Superior temporal gyrus (tissue), 1 donor: ENCODE measurements around the gene OLFML2A.
"Not testable (repeated sequence)": the region's sequence is repeated elsewhere in the genome, so short reads cannot be mapped to it uniquely, and the experiment has no call there.

Experiments used
- DNase-seq: peaks from one replicate; pipeline ENCODE4 v3.0.0-alpha.2; 2016; ENCODE audit errors: extremely low spot score

OLFML2A gene

DNA sequence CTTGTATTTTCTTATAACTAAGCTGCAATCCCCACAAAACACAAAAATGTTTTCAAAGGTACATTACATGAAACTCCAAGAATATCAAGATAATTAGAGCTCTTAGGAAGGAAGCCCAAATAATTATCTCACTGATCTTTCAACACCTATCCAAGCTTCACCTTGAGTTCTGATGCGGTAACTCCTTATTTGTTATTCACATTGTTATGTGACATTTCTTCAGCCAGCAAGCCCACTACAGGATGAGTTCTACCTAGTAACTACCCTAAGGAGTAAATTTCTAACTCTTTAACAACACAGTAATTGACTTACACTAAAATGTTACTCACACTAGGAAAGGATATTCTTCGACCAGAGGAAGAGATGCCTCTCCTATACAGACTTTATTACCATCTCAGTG lies 15.7 kb upstream of the OLFML2A start:
- no peak for DNase-seq

DNA sequence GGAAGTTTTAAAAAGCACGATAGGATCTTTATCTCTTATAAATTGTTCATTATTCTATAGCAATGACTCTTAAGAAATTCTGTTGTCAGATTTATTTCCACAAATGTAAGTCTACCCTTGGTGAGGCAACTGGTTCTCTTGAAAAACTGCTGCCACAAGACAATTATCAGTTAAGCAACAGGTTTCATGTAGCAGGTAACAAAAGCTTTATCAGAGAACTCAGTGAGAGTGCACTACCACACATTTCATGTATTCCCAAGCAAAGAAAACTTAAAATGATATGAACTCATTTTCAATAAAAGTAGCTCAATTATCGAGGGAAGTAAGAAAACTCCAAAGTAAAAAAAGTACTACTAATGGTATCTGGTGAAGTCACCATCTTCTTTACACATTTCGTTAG lies 15.2 kb upstream of the OLFML2A start:
- DNase-seq = no peak

DNA sequence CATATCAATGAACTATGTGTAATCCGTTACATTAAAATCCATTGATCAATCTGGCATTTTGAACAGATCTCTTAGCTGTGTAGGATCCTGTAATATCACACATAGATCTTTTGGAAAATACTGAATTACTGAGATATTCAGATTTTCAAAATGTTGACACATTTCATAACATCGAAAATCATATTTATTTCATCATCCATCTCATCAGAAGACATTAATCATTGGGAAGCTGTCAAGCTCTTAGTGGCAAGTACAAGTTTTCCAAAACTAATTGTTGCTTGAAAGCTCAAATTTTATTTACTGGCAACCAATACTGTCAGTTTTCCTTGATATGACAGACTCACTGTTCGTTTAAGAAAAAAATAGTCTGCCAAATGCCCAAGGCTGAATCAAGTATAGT lies 14.3 kb upstream of the OLFML2A start:
- no peak for DNase-seq

DNA sequence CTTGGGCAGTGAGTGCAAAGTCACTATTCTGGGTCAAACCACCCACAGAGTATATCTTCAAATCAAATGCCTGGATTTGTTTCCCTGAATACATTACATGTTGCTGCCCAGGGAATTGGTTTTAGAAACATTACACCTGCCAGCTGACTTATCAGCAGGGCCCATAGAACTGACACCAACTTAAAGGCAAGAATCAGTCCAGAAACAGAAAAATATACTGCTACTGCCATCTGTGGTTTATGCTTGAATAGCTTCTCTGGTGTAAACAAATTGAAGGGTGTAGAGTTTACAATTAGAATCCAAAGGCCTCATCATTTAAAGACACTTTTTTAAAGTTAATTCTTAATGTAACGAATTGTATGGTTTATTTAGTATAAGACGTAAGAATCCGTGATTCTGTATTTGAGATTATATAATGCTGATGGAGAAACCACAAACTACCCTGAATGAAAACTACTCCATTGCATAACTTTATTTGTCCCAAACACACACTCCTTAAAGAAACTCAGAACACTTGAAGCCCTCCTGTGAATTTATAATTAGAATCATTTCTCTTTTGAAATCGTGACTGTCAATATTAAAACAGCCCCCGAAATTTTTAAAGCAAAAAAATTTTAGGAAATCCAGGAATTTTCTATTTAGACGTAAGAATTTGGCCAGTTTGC lies 12.0 kb upstream of the OLFML2A start:
- DNase-seq = peak; percentile 53

DNA sequence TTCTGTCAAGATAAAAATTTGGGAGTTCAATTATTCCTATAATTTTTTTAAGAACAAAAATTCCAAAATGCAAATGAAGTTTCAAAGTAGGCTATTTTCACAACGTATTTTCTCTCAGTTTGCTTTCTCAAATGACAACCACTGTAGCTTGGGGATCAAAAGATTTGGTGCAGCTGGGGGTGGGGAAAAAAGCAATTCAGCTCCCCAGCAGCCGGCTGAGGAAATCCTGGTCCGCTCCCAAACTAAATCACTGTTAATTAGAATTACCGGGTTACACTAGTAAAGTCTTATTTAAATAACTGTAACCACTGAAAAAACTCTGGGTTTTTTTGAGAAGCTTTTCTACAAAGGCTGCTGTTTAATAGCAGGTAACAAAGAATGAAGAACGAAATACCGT lies 11.5 kb upstream of the OLFML2A start:
- DNase-seq = no peak

DNA sequence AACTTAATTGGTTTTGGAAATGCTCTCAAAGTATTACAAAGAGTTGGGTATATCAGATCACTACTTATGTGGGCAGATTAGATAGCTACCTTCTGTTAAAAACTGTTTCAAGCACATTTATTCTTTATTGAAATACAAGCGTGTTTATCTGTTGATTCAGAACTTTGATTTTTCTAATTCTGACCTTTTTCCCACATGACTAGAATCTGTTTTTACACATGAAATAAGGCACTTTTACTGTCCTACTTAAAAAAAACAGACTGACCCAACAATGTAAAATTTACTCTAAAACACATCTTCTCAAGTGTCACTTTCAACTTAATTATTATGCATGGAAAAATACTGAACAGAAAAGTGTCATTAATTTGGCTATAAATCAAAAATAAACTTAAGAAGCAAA lies 10.6 kb upstream of the OLFML2A start:
- DNase-seq = no peak

DNA sequence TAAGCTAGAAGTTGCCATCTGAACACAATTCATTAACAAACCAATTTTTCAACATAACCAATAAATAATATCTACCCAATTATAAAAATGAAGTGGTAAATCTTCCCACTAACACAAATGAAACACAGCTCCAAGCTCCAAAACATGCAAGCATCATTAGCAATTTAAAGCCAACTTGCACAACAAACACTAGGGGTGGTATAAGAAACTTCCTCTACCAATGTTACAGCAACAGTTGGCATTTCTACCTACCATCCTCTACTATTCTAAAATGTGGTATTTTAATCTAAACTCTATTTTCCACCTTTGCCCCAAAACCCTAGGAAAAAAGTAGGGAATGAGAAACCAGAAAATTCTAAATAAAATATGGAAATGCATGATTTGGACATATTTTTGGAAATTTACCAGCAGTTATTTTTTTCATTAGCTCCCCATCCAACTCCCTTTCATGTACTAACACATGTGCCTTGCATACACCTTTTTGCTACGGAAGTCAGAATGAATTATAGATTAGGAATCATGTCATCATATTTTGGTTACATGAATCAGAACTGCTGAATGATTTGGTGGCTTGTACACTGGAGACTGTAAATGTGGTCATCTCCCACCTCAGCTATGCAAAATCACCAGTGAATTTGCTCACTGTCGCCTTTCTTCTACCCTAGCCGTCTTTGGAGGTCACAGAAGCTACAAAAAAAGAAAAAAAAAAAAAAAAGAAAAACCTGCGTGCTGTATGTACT lies 9.9 kb upstream of the OLFML2A start:
- no peak for DNase-seq

DNA sequence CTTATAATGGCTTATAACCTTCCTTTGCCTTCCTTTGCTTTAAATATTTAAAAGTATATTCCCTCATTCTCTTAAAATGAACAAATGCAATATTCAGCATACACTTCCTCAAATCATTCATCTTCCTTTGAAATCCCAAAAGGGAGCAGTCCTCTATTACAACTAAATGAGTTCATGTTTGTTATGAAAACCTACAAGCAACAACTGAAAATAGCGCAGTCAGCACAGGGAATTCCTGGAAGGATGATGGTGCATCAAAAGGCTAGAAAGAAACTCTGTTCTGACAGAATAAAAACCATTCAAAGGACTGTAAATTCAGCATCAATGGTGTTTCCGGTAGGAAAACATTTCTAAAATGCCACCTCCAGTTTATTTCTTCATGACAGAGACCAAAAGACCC lies 9.1 kb upstream of the OLFML2A start:
- DNase-seq = no peak

DNA sequence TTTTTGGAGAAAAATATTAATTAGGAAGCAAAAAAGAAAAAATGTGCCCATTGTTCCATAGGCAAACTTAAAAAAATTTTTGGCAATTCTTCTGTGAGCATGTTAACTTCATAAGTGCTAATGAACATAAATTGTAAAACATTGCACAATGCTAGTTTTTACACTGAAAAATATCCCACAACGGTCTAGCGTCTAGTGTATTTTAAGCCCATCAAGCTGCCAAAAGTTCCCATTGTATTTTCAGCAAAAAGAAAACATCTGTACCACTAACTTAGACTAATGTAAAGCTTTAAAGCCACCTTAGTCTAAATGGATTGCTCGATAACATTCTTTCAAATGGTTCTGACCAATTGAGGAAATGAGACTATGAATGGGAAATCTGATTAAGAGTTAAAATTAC lies 8.6 kb upstream of the OLFML2A start:
- DNase-seq = no peak

DNA sequence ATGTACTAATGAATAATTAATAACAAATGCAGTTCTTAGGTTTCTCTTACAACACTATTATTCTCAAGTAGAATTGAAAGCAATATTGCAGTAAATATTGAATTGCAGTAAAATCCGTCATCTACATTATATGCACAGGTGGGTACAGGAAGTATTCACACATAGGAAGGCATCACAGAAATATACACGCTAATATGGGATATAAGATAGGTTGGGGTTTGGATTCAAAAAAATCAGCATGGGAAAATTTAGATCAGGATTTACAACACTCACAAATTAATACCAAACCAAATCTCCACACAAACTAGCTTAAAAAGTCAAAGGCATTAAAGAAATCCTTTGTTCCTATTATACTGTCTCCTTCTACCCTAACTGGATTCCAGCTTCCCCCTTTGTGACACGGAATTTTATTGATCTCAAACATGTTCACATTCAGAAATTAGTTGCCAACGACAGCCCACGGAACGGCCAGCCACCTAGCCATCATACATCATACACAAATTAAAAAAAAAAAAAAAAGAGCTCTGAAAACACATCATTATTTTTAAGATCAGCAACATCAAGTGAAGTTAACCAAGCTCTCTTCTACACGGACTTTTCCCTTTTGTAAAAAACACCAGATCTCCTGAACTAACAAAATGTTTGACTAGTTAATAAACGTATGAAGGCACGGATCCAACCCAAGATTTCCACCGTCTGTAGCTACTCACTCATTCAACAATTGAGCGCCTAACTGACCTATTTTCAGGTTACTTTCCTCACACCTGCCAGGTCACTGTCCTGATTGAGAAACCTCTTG lies 8.0 kb upstream of the OLFML2A start:
- no peak for DNase-seq

DNA sequence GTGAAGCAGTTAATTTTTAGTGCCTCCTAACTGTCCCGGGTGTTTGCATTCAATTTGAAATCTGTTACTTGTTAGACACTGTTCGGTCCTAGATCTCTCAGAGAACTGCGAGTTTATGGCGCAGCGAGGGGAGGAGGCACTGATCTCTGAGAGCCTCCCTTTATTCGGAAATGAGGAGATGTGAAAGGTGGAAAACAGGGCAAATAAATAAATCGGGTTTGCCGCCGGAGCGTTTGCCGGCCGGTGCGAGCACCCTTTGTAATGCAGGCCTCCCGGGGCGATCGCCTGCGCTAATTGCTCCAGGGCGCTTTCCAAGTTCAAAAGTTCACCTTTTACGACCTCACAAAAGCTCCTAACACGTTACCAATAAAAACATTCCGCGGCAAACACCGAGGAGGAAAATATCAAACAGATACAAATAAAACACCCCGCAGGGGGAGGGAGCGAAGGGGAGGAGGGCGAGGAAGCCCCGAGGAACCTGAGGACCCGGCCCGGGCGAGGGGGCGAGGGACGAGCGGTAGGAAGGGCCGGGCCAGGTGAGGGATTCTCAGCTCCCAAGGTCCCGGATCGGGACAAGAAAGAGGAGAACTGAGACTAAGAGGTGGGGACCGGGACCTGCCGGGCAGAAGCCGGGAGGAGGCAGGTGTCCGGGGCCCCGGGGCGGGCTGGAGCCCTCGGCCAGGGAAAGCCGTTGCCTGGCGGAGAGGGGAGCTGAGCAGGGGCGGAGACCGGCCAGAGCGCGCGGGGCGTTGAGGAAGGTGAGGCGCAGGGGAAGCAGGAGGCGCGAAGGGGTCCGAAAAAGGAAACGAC lies 7.2 kb upstream of the OLFML2A start:
- DNase-seq = no peak

DNA sequence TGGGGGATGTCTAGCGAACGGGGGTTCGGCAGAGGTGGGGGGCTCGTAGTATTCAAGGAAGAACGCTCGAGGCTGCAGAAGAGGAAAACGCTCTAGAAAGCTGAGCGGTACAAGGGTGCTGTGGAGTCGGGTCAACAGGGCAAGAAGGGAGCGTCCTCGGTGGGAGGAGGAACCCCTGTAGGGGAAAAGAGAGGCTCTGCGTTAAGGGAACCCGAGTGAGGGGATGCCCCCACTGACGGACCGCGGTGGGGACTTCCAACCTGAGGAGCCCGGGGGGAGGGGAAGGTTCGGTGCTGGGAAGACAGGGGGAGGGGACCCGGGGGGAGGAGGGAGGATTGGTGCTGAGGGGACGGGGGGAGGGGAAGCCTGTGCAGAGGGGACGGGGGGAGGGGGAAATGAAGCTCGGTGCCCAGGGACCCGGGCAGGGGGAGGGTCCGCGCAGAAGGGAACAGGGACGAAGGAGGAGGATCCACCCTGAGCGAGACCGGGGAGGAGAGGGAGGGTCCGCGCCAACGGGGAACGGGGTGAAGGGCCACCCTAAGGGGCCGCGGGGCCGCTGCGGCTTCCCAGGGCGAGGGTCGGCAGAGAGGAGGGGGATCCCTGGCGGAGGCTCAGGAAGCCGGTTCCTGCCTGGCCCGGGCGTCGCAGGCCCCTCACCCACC lies 6.4 kb upstream of the OLFML2A start:
- no peak for DNase-seq

DNA sequence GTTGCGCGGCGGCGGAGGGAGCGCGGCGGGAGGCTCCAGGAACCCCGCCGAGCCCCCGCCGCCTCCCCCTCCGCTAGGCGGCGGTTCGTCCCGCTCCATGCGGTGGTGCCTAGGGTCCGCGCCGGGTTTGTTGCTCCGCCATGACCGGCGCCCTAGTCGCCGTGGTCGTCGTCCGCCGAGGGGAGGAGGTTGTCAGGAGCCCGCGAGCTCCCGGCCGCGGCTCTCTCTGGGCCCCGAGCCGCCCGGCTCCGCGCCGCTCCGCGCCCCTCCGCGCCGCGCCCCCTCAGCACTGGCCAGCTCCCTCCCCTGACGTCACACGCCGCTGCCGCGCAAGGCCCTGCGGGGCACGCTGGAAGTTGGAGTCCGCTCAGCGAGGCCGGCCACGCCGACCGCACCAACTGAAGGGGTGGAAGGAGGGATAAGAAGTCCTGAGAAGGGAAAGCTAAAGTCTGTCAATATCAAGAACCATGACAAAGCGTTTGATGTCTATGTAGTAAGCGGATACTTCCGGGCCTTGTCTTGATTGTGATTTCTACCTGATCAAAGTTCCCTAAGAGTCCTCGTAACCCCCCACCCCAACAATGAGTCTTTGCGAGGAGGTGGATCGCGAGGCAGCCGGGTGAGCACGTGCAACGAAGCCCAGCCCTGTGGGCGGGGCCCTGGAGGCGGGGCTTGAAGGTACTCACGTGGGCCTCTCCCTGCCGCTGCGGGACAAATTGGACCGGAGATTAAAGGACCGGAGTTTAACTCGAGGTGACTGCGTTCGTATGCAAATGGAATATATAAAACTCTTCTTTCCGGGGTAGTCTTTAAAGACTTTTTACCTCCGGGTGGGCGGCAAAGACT lies 5.7 kb upstream of the OLFML2A start, which contains the start of gene NR6A1:
Gene NR6A1 (minus strand): TSS at position 291 of the 846 bp plus-strand sequence.
- peak; percentile 97 for DNase-seq

DNA sequence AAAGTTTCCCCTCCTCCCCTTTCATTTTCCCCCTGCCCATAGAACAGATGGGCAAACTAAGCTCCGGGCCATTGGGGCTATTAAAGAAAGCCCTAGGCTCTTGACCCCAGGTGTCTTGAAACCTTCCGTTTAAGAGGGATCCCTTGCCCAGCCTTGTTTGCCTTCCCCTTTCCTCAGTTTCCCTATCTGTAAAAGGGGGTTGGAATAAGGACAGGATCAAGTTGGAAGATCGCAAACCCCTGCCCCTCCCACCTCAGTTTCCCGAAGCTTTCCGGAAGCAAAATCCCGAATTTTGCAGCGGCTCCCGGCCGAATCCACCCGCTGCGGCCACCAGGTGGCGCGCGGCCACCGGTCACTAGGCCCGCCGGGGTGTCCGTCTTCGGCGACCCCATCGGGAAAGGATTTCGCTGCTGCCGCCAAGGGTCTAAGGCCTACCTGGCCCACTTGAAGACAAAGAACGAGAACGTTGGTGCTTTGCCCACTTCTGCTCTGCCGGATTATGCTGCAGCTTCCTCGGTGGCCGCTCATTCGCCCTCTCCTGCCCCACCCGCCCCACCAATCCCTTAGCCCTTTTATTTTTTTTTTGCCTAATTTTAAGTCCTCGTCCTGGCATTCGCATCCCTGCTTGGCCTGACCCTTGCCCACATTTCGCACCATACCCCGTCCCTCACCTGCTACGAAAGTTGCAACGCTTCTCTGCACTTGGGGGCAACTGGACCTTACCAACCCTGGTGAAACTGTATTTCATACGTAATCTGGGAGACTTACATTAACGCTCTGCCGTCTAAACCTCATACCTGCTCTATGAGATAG lies 4.9 kb upstream of the OLFML2A start:
- peak; percentile 76 for DNase-seq

DNA sequence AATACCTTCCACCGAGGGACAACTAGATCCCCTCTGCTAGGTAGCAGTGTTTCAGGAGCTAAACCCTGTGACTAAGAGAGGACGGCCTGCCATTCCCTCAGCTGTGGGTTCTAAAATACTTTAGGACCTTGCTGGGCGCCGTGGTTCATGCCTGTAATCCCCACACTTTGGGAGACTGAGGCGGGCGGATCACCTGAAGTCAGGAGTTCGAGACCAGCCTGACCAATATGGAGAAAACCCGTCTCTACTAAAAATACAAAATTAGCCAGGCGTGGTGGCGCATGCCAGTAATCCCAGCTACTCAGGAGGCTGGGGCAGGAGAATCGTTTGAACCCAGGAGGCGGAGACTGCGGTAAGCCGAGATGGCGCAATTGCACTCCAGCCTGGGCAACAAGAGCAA lies 4.1 kb upstream of the OLFML2A start:
- not testable (repeated sequence) for DNase-seq

DNA sequence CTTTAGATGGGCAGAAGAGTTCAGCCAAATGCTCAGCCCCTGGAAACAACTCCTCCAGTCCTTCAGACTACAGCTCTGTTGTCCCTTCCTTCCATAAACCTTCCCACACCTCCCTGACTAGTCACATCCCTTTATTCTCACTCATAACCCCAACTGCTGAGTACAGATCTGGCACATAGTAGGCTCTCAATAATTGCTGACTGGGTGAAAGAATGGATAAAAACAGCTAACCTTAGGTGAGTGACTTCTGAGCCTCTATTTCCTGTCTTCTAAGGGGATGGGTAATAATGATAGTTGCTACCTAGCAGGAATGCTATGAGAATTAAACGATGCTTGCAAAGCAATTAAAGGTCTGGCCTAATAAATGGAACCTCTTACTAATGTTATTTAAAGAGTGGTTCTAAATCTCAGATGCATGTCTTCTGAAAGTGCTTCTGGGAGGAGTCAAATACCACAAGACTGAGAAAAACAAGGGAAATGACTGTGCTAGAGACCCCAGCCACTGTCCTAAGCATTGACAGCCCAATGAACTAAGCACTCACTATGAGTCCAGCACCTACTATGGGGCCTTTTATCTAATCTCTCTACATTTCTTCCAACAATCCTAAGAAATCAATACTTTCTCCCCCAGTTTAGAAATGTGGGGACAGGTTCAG lies 3.3 kb upstream of the OLFML2A start:
- no peak for DNase-seq

DNA sequence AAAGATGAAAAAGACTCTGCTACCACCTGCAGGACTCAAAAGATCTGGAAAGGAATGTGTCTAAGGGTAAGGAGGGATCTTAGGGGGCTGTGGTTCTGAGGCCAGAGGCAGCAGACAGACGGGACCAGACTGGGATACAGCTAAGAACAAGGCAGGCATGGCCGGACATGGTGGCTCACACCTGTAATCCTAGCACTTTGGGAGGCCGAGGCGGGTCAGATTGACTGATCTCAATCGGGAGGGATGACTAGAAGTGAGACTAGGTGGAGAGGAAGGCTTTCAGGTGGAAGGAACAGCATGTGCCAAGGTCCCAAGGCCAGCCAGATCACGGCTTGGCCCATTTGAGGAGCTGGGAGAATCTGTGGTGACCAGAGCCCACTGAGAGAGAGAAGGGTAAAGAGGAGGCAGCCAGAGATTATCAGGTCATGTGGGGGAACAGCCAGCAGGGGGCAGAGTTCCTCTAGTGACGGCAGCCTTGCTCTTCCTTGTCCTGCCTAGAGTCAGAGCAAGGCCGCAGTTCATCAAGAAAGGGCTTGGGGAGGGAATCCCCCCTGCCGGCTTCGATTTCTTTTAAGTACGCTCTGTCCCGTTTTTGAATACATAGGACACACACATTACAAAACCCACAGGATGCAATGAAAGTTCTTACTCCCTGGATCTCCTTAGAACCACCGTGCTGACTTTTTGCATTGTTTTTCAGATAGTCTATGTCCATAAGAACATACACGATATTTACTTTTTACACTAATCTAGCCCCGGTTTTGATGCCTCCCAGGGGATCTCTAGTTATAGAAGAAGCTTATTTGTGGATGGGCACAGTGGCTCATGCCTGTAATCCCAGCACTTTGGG lies 2.6 kb upstream of the OLFML2A start:
- DNase-seq = peak; percentile 93

DNA sequence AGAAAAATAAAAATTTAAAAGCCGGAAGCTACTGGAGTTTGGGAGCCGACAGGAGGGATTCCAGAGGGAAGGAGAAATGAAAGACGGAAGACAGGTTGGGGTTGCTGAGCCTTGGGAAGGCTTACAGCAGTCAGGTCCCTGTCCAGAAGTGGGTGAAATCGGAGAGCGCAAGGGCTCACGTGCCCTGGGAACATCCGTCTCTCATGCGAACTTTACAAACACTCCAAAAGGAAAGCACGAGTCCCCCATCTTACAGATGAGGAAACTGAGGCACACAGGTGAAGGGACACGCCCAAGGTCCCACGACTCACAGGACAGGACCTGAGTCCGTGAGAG lies 347 bp upstream of the OLFML2A start:
- no peak for DNase-seq
